GM04504 (cell line): ENCODE data around the gene RRM1.

ENCODE experiments used
- DNase-seq: peaks from one replicate; pipeline ENCODE4 v3.0.0-alpha.2; 2012; ENCODE audit warnings: low read depth

The RRM1 gene

DNA sequence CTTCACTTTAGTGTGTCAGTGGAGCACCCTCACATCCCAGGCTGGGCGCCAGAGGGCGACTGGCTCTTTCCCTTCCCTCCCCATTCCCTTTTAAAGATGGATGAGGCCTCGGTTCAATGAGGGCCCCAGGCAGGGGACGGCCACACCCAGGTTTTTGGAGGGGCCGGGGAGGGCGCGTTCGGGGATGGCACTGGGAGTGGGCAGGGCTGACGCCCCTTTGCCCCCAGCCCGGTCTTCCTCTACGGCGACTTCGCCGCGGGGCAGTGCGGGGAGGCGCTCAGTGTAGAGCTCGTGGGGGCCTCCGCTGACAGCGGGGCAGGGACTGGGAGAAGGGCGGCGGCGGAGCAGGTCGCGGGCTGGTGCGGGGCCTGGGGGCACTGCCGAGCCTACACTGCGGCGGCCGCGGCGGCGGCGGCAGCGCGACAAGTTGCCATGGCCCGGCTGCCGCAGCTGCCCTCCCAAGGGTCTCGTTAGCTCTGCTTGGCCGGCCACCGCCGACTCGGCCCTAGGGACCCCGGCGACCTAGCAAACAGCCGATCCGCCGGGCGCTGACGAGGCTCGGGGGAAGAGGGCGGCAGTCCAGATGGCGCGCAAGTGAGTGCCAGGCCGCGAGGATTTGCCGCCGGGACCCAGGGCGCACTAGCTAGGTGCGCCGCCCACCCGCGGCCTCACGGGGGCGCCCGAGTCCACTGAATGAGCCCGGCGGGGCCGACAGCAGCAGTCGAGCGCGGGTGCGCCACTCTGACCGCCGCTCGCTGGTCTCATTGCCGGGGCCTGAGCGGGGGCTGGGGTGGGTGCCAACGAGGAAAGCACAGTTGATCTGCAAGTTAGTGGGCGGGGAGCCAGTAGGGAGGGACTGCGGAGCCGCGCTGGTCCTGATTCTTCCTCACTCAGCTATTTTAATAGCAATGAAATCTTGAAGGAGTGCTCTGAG, 92.7 kb downstream of the RRM1 start:
- peak; percentile 45 for DNase-seq
